Measurements from ENCODE around the gene MYH11.
A peak's percentile ranks its signal among the peaks of the same experiment; 100 is the strongest.
"Not testable (repeated sequence)": the region's sequence is repeated elsewhere in the genome, so short reads cannot be mapped to it uniquely, and the experiment has no call there.

The MYH11 gene

GRCh38 chr16:15743657-15744056 lies 113.2 kb downstream of the MYH11 start:
- no peak for DNase-seq

DNA sequence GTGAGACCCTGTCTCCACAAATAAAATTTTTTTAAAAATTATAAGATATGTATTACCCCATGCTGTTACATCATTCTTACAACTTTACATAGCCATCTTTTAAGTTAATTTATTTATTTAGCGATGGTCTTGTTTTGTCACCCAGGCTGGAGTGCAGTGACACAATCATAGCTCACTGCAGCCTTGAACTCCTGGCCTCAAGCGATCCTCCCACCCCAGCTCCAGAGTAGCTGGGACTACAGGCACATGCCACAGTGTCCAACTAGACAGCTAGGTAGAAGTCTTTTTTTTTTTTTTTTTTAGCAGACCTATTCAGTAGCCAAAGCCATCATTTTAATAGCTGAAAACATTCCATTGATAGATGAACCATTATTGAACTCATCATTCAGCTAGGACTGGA lies 114.1 kb downstream of the MYH11 start:
- DNase-seq = no peak

DNA sequence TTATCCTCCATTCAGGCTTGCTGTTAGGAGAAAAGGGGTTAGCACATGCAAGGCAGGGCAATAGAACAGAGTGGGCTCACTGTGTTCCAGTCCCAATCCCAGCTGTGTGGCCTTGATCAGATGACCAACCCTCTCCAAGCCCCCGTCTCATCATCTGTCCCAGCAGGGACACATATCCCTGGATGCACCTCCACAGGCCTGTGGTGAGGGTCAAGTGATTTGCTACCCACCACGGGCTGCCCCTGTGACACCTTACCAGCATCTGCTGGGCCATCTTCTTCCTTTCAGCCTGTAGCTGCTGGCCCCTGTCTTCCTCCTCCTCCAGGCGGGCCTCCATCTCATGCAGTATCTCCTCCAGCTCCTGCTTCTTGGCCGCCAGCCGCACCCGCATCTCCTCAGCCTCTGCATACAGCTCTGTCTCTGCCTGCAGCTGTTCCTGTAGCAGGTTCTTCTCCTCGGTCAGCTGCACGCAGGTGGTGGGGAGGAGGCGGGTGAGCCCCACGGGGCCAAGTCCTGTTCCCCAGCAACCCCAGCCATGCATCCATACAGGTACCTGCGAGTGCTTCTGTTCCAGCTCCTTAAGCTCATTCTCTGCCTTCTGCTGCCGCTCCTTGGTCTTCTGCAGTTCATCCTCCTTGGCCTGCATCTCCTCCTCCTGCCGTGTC lies 115.5 kb downstream of the MYH11 start:
- DNase-seq = no peak

- no peak for DNase-seq
These were observed 116.9 kb downstream of the MYH11 start for GRCh38 chr16:15739950-15740349.

DNA sequence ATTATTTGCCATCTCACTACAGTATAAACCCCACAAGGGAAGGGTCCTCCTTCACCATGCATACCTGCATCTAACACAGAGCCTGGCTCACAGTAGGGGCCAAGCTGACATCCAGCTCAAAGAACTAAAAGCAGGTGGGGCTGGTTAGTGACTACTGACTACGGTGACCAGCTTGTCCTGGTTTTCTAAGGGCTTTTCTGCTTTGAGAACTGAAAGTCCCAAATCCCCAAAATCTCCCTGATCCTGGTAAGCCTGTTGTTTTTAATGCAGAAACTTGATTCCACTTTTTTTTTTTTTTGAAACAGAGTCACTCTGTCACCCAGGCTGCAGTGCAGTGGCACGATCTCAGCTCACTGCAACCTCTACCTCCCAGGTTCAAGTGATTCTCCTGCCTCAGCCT lies 117.4 kb downstream of the MYH11 start:
- no peak for DNase-seq

GRCh38 chr16:15737140-15737644 lies 119.6 kb downstream of the MYH11 start:
- DNase-seq = no peak

- DNase-seq = no peak
These were observed 120.3 kb downstream of the MYH11 start for GRCh38 chr16:15736529-15736928.

DNA sequence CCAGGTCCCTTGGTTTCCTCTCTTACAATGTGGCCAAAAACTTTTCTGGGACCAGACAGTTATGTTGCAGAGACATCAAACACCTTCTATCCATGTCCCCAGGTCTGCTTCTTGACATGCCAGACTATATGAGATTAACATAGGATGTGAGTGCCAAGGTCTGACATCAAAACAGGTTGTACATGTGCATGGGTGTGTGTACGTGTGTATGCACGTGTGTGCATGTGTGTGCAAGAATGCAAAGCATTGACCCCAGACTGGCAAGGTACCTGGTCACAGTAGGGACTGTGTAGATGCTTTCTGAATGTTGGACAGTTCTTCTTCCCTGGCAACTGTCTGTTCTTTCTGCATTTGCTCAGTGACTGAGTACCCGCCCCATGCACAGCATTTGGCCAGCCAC lies 121.2 kb downstream of the MYH11 start:
- no peak for DNase-seq

DNA sequence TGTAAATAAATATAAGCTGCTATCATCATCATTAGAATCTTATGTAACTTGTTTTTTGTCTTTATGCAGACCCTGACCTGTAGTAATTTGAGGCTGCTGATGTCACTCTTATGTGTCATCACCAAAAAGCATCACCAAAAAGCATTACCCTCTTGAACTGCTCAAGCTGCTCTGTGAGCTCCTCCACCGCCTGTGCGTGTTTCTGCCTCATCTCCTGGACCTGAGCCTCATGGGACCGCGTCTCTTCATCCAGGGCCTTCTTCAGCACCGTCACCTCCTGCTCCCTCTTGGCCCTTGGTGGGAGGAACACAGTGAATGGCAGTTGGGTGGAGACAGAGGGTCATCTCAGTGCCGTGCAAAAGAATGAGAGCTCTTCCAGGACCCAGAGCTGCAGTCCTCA lies 124.4 kb downstream of the MYH11 start:
- DNase-seq = no peak

DNA sequence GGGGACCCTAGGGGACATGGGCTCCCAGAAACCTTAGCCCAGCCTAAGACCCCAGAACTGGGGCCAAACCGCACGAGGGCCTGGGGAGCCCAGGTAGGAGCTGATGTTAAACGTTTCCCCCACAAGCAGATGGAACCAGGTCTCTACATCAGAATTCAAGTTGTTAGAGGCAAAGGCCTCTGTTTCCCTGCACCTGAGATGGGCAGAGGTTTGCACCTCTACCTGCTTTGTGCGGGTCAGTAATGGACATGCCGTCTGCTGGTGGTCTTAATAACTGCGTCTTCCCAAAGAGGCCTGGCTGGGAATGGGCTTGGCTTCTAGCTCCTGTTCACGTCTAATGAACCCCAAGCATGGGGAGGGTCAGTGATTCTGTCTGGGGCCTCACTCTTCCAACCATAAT lies 127.7 kb downstream of the MYH11 start:
- no peak for DNase-seq

DNA sequence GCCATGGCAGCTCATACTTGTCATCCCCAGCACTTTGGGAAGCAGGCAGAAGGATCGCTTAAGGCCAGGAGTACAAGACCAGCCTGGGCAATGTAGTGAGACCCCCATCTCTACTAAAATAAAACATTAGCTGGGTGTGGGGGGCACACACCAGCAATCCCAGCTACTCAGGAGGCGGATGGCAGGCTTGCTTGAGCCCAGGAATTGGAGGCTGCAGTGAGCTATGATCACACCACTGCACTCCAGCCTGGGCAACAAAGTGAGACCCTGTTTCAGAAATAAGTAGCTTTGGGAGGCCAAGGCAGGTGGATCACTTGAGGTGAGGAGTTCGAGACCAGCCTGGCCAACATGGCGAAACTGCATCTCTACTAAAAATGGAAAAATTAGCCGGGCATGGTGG lies 129.1 kb downstream of the MYH11 start:
- DNase-seq = not testable (repeated sequence)

GRCh38 chr16:15726715-15727114 lies 130.1 kb downstream of the MYH11 start:
- DNase-seq = no peak

- DNase-seq = no peak
These were observed 131.1 kb downstream of the MYH11 start for GRCh38 chr16:15725641-15726240.

- DNase-seq = no peak
These were observed 133.0 kb downstream of the MYH11 start for GRCh38 chr16:15723808-15724207.

GRCh38 chr16:15721018-15721417 lies 135.8 kb downstream of the MYH11 start:
- DNase-seq = no peak

GRCh38 chr16:15716694-15717447 lies 140.0 kb downstream of the MYH11 start:
- no peak for DNase-seq

GRCh38 chr16:15715221-15715620 lies 141.6 kb downstream of the MYH11 start:
- DNase-seq = no peak

DNA sequence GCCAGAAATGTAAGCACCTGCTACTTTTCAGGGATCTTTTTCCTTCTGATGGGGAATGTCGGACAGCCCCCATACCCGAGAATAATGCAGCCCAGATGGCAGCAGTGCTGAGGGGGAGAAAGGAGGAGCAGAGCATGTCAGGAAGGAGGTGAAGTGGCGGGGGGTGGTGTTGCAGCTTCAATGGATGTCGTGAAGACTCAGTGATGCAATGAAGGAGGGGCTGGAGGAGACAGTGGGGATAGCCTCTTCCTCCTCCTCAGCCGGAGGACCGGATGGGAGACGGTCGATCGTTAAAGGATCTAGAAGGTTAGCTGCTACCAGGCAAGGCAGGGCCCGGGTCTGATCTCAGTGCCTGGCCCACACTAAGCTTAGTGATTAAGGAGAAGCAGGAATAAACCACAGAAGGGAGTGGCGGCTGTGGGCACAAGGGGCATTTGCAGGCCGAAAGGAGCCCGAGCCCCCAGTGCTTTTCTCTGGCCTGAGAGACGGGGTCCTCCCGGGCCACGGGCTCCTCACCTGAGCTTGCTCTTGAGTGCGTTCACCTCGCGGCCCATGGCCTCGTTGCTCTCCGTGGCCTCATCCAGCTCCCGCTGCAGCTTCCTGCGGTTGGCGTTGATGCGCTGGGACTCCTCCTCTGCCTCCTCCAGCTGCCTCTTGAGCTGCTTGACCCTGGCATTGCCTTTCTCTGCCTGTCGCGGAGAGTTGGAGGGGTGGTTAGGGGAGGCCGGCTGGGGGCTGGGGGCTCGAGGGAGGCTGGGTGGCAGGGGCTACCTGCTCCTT lies 142.2 kb downstream of the MYH11 start:
- DNase-seq = no peak

- DNase-seq = no peak
These were observed 147.8 kb downstream of the MYH11 start for GRCh38 chr16:15708997-15709396.

DNA sequence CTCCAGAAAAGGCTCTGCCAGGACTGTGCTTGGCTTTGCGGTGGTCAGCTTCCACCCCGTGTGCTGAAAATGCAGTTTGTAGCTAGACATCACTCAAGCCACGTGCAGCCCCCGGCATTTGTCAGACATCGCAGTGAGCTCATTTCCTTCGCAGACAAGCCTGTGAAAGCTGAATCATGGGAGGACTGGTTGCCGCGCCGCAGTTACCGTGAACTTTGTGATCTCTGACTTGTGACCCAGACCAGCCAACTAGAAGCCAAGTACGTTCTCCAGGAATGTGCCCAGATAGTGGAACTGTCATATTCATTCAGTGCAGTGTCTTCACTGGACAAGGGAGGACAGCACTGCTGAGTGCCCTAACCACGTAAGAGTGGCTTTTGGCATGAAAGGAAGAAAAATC lies 148.7 kb downstream of the MYH11 start:
- DNase-seq = no peak

DNA sequence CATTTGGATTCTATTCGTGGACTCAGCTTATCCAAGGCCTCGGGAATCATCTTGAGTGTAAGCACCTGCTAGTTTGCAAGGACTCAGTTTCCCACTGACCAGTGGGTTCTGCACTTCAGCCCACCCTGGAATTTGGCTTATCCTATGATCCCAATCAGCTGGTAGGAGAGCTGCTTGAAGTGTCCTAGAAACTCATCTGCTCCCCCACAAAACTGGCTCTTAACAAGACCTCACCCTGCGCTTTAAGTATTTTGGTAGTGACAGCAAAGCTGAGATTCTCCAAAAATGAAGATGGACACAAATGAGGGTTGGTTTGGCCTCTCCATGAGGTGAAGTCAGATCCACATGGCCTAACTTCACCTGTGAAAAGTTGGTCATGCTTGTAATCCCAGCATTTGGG lies 149.5 kb downstream of the MYH11 start:
- DNase-seq = no peak

DNA sequence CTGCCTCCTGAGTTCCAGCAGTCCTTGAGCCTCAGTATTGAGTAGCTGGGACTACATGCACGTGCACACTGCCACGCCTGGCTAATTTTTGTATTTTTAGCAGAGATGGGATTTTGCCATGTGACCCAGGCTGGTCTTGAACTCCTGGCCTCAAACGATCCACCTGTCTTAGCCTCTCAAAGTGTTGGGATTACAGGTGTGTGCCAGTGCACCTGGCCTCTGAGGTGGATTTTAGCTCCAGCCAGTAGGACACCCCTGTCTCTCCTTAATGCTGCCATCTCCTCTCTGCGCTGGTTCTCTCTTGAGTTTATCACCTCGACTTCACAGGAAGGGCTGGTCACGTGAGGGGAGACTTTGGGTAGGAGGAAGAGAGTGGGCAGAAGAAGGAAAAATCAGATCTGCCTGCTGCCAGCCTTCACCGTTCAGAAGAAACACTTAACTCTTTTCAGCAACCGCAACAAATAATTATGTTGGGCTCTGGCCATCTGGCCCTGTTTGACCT lies 151.7 kb downstream of the MYH11 start:
- DNase-seq = no peak

- peak; percentile 10 for DNase-seq
These were observed 152.3 kb downstream of the MYH11 start for GRCh38 chr16:15704545-15704987.
